MM.1S (cell line): ENCODE results near the gene NEK6.
A peak's percentile ranks its signal among the peaks of the same experiment; 100 is the strongest.

Experiments used
- DNase-seq: peaks from one replicate; pipeline ENCODE4 v3.0.0-alpha.2; 2015
- H2AFZ ChIP-seq: fragments of 300-600 bp; sonication (generic); 2 replicates; pipeline ENCODE4 v1.6.0; 2016; ENCODE audit warnings: antibody characterized with exemption, low read length
- H3F3A ChIP-seq: fragments of 300-600 bp; sonication (generic); 2 replicates; pipeline ENCODE4 v1.6.1; 2016; ENCODE audit warnings: mild to moderate bottlenecking, antibody characterized with exemption, low read length, moderate library complexity, mixed read lengths; ENCODE audit not compliant: insufficient read depth
- H3K27ac ChIP-seq: fragments of 300-600 bp; sonication (generic); 2 replicates; pipeline ENCODE4 v1.5.1; 2016; ENCODE audit warnings: mild to moderate bottlenecking, low read length
- H3K27me3 ChIP-seq: fragments of 300-600 bp; sonication (generic); replicated peaks from 2 replicates; pipeline ENCODE4 v1.6.0; 2016; ENCODE audit warnings: low read length; ENCODE audit not compliant: insufficient read depth
- H3K36me3 ChIP-seq: fragments of 300-600 bp; sonication (generic); replicated peaks from 2 replicates; pipeline ENCODE4 v1.6.1; 2016; ENCODE audit warnings: mild to moderate bottlenecking, low read length, mixed read lengths; ENCODE audit not compliant: insufficient read depth
- H3K4me1 ChIP-seq: fragments of 300-600 bp; sonication (generic); 2 replicates; pipeline ENCODE4 v1.6.1; 2016; ENCODE audit warnings: low read length, mixed read lengths
- H3K4me2 ChIP-seq: fragments of 300-600 bp; sonication (generic); 2 replicates; pipeline ENCODE4 v1.6.0; 2016; ENCODE audit warnings: low read depth, low read length
- H3K4me3 ChIP-seq: fragments of 300-600 bp; sonication (generic); 2 replicates; pipeline ENCODE4 v1.5.1; 2016; ENCODE audit warnings: low read length, mixed read lengths
- H3K79me2 ChIP-seq: fragments of 300-600 bp; sonication (generic); 2 replicates; pipeline ENCODE4 v1.6.1; 2016; ENCODE audit warnings: mixed run types, low read length, mixed read lengths
- H3K9ac ChIP-seq: fragments of 300-600 bp; sonication (generic); 2 replicates; pipeline ENCODE4 v1.6.1; 2016; ENCODE audit warnings: low read length, mixed read lengths
- H3K9me2 ChIP-seq: fragments of 300-600 bp; sonication (generic); replicated peaks from 2 replicates; pipeline ENCODE4 v1.6.1; 2016; ENCODE audit warnings: mild to moderate bottlenecking, low read length, mixed read lengths; ENCODE audit not compliant: insufficient read depth
- H3K9me3 ChIP-seq: fragments of 300-600 bp; sonication (generic); replicated peaks from 2 replicates; pipeline ENCODE4 v1.6.1; 2016; ENCODE audit warnings: mild to moderate bottlenecking, low read length, mixed read lengths; ENCODE audit not compliant: insufficient read depth
- H4K20me1 ChIP-seq: fragments of 300-600 bp; sonication (generic); 2 replicates; pipeline ENCODE4 v1.6.1; 2016; ENCODE audit warnings: mild to moderate bottlenecking, low read length, moderate library complexity, mixed read lengths; ENCODE audit not compliant: insufficient read depth
- EZH2 ChIP-seq: fragments of 300-600 bp; sonication (generic); optimal IDR thresholded peaks from 2 replicates; pipeline ENCODE3; 2017; ENCODE audit warnings: low read depth, mild to moderate bottlenecking, antibody characterized with exemption, low read length, mixed read lengths
- EZH2phosphoT487 ChIP-seq: fragments of 300-600 bp; sonication (generic); IDR thresholded peaks from 2 replicates; pipeline ENCODE4 v1.6.1; 2018; ENCODE audit warnings: antibody characterized with exemption, low read length
- TF ChIP-seq, protein P1 (sequence below): fragments of 300-600 bp; sonication (generic); IDR thresholded peaks from 2 replicates; pipeline ENCODE4 v1.5.1; 2016; ENCODE audit warnings: antibody characterized with exemption, low read length, mixed read lengths

The NEK6 gene

DNA sequence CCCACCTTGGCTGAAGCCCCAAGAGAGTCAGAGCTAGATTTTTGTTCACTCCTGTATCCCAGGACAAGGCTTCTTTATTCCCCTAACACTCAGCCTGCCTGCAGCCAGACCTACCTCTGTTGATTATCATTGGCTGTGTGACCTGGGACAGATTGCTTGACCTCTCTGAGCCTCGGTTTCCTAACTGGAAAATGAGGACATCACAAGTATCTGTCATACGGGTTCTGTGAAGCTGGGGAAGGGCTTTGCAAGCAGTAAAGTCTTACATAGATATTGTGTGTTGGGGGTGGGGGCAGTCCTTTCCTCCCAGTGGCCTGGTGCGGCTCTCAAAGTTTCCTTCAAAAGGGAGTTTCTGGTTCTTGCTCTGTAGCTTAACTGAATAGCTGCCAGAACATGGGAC is 2.5 kb upstream of the NEK6 start:
- Histone ChIP-seq H3K36me3 (no peaks in the 10 kb centered on the region), H3K4me1 (peaks cover 6% of the 10 kb centered on the region), H3K9ac (no peak overlapping the region), H3K27me3 (0 out of 2 replicates have a peak, but pooled peaks cover 5% of the 10 kb centered on the region), H3K4me3 (no peak overlapping the region), H3K9me2 (no peaks in the 10 kb centered on the region), H3K27ac (no peak overlapping the region), H2AFZ (no peak overlapping the region), H3K4me2 (no peak overlapping the region), H3F3A (peaks cover 7% of the 10 kb centered on the region), H3K79me2 (peaks cover 21% of the 10 kb centered on the region), H3K9me3 (no peaks in the 10 kb centered on the region), H4K20me1 (no peaks in the 10 kb centered on the region)
- DNase-seq = no peak
- TF ChIP-seq EZH2phosphoT487 (no peak), EZH2 (no peak)
- TF ChIP-seq, protein P1, sequence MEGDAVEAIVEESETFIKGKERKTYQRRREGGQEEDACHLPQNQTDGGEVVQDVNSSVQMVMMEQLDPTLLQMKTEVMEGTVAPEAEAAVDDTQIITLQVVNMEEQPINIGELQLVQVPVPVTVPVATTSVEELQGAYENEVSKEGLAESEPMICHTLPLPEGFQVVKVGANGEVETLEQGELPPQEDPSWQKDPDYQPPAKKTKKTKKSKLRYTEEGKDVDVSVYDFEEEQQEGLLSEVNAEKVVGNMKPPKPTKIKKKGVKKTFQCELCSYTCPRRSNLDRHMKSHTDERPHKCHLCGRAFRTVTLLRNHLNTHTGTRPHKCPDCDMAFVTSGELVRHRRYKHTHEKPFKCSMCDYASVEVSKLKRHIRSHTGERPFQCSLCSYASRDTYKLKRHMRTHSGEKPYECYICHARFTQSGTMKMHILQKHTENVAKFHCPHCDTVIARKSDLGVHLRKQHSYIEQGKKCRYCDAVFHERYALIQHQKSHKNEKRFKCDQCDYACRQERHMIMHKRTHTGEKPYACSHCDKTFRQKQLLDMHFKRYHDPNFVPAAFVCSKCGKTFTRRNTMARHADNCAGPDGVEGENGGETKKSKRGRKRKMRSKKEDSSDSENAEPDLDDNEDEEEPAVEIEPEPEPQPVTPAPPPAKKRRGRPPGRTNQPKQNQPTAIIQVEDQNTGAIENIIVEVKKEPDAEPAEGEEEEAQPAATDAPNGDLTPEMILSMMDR = no peak

GRCh38 chr9:124256517-124257069 is 1.2 kb upstream of the NEK6 start:
- Histone ChIP-seq H3K4me2 (no peak overlapping the region), H3F3A (peaks cover 7% of the 10 kb centered on the region), H3K9ac (no peak overlapping the region), H3K4me3 (no peak overlapping the region), H3K36me3 (no peaks in the 10 kb centered on the region), H3K27me3 (0 out of 2 replicates have a peak, but pooled peaks cover 5% of the 10 kb centered on the region), H3K9me2 (no peaks in the 10 kb centered on the region), H3K27ac (no peak overlapping the region), H4K20me1 (no peaks in the 10 kb centered on the region), H3K9me3 (no peaks in the 10 kb centered on the region), H3K4me1 (peaks cover 6% of the 10 kb centered on the region), H2AFZ (no peak overlapping the region), H3K79me2 (peaks cover 32% of the 10 kb centered on the region)
- no peak for TF ChIP-seq EZH2
- TF ChIP-seq, protein P1 = no peak
- TF ChIP-seq EZH2phosphoT487 = no peak
- no peak for DNase-seq

- no peaks in the 10 kb centered on the region for H3K36me3 ChIP-seq
- H3K79me2 ChIP-seq = peaks cover 39% of the 10 kb centered on the region
- no peaks in the 10 kb centered on the region for H3K9me2 ChIP-seq
- peak overlapping the region; percentile 75 for H3K4me2 ChIP-seq
- TF ChIP-seq EZH2 (no peak), EZH2phosphoT487 (no peak)
- TF ChIP-seq, protein P1 = no peak
- DNase-seq = no peak
- peaks cover 6% of the 10 kb centered on the region for H3K4me1 ChIP-seq
- H3K27me3 ChIP-seq = 0 out of 2 replicates have a peak, but pooled peaks cover 5% of the 10 kb centered on the region
- H3K9ac ChIP-seq = peak overlapping the region; percentile 23; the same call in 1 of the 2 replicates
- H3K9me3 ChIP-seq = no peaks in the 10 kb centered on the region
- H4K20me1 ChIP-seq = no peaks in the 10 kb centered on the region
- peak overlapping the region; percentile 11; the same call in 1 of the 2 replicates for H2AFZ ChIP-seq
- peaks cover 7% of the 10 kb centered on the region for H3F3A ChIP-seq
- peak overlapping the region; percentile 60 for H3K4me3 ChIP-seq
- no peak overlapping the region for H3K27ac ChIP-seq
Measured at GRCh38 chr9:124257070-124257843, 492 bp upstream of the NEK6 start.
